Cardiac fibroblast (primary cell): ENCODE data around the gene SPPL2B.
A peak's percentile ranks its signal among the peaks of the same experiment; 100 is the strongest.

Source experiments
- DNase-seq, 2 donors: peaks; one replicate each; pipeline versions ENCODE4 v3.0.0 to v3.0.0-alpha.2; 2010; ENCODE audit warnings: low read depth in 2 of 2
- H3K4me3 ChIP-seq, 2 donors: replicated peaks in 1 of 2; 1 replicate in 1 of 2; 2 replicates in 1 of 2; pipeline ENCODE4 v1.5.1; 2011; ENCODE audit warnings: low read depth in 2 of 2, low read length in 2 of 2, mild to moderate bottlenecking in 2 of 2, moderate library complexity in 1 of 2
- TF ChIP-seq, protein P1 (sequence below): IDR thresholded peaks from one replicate; pipeline ENCODE4 v1.5.1; 2011; ENCODE audit warnings: low read depth, mild to moderate bottlenecking, low read length, inconsistent platforms

Gene SPPL2B

DNA sequence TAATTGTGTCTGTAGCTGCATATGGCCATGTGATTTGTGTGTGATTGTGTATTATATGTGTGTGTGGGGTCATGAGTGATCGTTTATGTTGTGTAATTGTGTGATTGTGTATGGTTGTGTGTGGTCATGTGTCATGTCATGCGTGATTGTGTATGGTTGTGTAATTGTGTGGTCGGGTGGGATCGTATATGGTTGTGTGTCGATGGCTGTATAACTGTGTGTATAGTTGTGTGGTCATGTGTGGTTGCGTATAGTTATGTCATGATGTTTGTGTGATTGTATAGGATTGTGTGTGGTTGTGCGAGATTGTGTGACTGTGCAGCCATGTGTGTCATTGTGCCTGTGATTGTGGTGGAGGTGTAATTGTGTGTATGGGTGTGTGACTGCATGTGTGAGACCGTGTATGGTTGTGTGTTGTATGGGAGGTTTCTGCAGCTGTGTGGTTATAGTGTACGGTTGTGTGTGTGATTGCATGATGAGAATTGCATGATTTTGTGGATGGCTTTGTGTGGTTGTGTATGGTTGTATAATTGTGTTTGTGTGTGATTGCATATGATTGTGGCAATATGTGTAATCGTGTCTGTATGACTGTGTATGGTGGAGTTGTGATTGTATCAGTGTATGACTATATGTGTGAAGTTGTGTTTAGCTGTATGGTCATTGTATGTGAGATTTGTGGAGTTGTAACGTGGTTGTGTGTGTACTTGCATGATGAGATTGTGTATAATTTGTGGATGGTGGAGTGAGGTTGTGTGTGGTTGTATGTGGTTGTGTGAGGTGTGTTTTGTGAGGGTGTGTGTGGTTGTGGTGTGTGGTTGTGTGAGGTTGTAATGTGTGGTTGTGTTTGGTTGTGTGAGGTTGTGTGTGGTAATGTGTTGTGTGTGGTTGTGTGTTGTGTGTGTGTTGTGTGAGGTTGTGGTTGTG is 33.8 kb downstream of the SPPL2B start:
- no peak for DNase-seq
- TF ChIP-seq, protein P1, sequence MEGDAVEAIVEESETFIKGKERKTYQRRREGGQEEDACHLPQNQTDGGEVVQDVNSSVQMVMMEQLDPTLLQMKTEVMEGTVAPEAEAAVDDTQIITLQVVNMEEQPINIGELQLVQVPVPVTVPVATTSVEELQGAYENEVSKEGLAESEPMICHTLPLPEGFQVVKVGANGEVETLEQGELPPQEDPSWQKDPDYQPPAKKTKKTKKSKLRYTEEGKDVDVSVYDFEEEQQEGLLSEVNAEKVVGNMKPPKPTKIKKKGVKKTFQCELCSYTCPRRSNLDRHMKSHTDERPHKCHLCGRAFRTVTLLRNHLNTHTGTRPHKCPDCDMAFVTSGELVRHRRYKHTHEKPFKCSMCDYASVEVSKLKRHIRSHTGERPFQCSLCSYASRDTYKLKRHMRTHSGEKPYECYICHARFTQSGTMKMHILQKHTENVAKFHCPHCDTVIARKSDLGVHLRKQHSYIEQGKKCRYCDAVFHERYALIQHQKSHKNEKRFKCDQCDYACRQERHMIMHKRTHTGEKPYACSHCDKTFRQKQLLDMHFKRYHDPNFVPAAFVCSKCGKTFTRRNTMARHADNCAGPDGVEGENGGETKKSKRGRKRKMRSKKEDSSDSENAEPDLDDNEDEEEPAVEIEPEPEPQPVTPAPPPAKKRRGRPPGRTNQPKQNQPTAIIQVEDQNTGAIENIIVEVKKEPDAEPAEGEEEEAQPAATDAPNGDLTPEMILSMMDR, result no peak
- H3K4me3 ChIP-seq, result no peak overlapping the region

- TF ChIP-seq, protein P1, result no peak
- H3K4me3 ChIP-seq, result no peak overlapping the region
- no peak for DNase-seq
Measured at GRCh38 chr19:2362970-2363300, 34.5 kb downstream of the SPPL2B start.

GRCh38 chr19:2363419-2363818 is 34.9 kb downstream of the SPPL2B start:
- TF ChIP-seq, protein P1, result no peak
- no peak overlapping the region for H3K4me3 ChIP-seq
- DNase-seq, result no peak

DNA sequence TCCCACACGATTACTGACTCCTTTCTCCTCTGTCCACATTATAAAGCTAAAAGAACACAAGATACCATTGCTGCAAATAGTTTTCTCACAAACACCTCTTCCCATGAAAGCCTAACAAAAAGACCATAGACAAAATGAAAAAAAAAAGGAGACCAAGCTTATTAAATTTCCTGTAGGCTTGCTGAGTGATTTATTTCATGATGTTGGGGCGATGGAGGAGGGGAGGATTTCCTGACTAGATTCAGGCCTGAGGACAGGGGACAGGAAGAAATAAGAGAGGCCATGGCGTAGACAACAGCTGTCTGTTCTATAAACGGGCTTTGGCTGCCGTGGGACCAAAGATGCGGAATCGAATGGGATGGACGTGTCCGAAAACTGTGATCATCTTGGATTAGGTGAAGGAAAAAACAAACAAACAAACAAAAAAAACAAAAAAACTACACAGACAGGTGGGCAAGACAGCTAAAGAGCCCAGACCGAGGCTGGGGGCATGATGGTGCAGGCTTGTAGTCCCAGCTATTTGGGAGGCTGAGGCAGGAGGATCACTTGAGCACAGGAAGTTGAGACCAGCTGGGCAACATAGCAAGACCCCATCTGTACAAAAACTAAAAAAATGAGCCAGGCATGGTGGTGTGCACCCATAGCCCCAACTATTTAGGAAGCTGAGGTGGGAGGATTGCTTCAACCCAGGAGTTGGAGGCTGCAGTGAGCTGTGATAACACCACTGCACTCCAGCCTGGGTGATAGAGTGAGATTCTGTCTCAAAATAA is 36.9 kb downstream of the SPPL2B start:
- DNase-seq, result no peak
- TF ChIP-seq, protein P1, result no peak

DNA sequence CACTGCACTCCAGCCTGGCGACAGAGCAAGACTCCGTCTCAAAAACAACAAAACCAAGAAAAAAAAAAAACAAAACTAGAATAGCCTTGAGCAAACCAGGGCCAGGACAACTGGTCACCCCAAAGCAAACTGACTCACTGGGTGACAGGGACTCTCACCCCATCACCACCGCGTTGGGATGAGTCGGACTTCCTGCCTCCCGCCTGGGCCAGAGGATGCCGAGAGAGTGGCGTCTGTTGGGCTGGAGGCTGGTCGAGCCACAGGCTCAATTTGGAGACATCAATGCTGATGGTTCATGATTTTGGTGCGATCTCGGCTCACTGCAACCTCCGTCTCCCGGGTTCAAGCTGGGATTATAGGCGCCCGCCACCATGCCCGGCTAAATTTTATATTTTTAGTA is 43.2 kb downstream of the SPPL2B start:
- no peak overlapping the region for H3K4me3 ChIP-seq
- TF ChIP-seq, protein P1, result no peak
- peak; percentile 7 to 49 for DNase-seq

More for the DNA sequence above, 36.9 kb downstream of the SPPL2B start:
- H3K4me3 ChIP-seq, result no peak overlapping the region

DNA sequence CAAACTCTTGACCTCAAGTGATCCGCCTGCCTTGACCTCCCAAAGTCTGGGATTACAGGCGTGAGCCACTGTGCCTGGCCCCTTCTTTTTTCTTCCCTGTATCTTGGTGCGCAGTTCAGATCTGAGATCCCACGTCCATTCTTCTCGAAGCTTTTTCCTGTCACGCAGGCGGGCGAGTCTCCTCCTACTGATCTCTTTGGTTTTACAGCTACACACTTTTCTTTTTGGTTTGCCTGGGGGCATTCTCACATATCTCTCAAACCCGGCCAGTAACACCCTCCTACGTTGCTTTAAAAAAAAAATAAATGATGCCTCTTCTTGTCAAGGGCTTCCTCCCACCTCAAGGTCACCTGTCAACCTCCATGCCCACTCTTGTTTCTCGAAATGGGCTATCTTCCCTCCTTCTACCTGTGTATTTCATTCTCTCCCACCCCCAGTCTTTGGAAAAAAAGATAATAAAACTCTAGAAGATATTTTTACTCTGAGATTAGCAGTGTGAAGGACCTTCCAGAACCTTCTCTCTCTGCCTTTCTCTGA is 43.7 kb downstream of the SPPL2B start:
- no peak for DNase-seq
- H3K4me3 ChIP-seq, result no peak overlapping the region
- TF ChIP-seq, protein P1, result no peak
